IMR-90 (cell line): Measurements from ENCODE around the gene CCDC102A. TPM values are rescaled to one million over a fixed set of nuclear protein-coding genes. Genes with fewer than 3 reads are reported as not detected.

Experiments used
- ATAC-seq: fragments of 200-7000 bp; cut with Tn5 transposase; 2 replicates; pipeline ENCODE4 v1.9.1; 2020; ENCODE audit warnings: low read depth, mild to moderate bottlenecking, moderate library complexity
- BruUV-seq: library from RNA; stranded (reverse); fragments of 400-500 nt; replicated peaks from 2 replicates; lab custom pipeline; 2021; lab: Mats Ljungman, UMichigan
- CTCF ChIA-PET: fragments of 300-600 bp; formaldehyde crosslinking; extraction: SDS; loops from one replicate; lab custom pipeline; 2021; ENCODE audit warnings: antibody characterized with exemption; lab: Yijun Ruan, JAX
- POLR2A ChIA-PET: fragments of 300-600 bp; sonication (Branson Sonifier 250); formaldehyde crosslinking; loops from one replicate; lab custom pipeline; 2022; ENCODE audit warnings: antibody characterized with exemption; ENCODE audit not compliant: unreplicated experiment; lab: Charles Lee
- DNase-seq: peaks from one replicate; pipeline ENCODE4 v3.0.0; 2013
- H2AFZ ChIP-seq: replicated peaks from 2 replicates; pipeline ENCODE3; 2013; ENCODE audit warnings: low read length, mild to moderate bottlenecking; ENCODE audit not compliant: poor library complexity
- H2AK5ac ChIP-seq: 2 replicates; pipeline ENCODE4 v1.6.1; 2013; ENCODE audit warnings: low read depth, low read length, inconsistent platforms
- H2AK9ac ChIP-seq: replicated peaks from 2 replicates; pipeline ENCODE3; 2013; ENCODE audit warnings: mild to moderate bottlenecking, low read depth, low read length, moderate library complexity; ENCODE audit not compliant: poor library complexity
- H2BK120ac ChIP-seq: 2 replicates; pipeline ENCODE4 v1.6.1; 2013; ENCODE audit warnings: low read depth, low read length, inconsistent platforms
- H2BK15ac ChIP-seq: 3 replicates; pipeline ENCODE4 v1.6.1; 2013; ENCODE audit warnings: low read depth, low read length, inconsistent platforms
- H2BK20ac ChIP-seq: 2 replicates; pipeline ENCODE4 v1.6.1; 2013; ENCODE audit warnings: low read depth, mild to moderate bottlenecking, inconsistent platforms, low read length, moderate library complexity
- H2BK5ac ChIP-seq: 2 replicates; pipeline ENCODE4 v1.6.1; 2013; ENCODE audit warnings: mild to moderate bottlenecking, low read depth, low read length, inconsistent platforms; ENCODE audit not compliant: poor library complexity, severe bottlenecking
- H3K14ac ChIP-seq: replicated peaks from 2 replicates; pipeline ENCODE4 v1.6.1; 2013; ENCODE audit warnings: low read depth, low read length, inconsistent platforms
- H3K18ac ChIP-seq: 2 replicates; pipeline ENCODE4 v1.6.1; 2013; ENCODE audit warnings: low read depth, low read length, control low read depth
- H3K23ac ChIP-seq: 2 replicates; pipeline ENCODE4 v1.6.1; 2013; ENCODE audit warnings: low read depth, low read length, inconsistent platforms
- H3K27ac ChIP-seq: 2 replicates; pipeline ENCODE4 v1.5.1; 2013; ENCODE audit warnings: mild to moderate bottlenecking, control low read depth, low read length; ENCODE audit not compliant: insufficient read depth
- H3K27me3 ChIP-seq: 2 replicates; pipeline ENCODE4 v1.6.1; 2013; ENCODE audit warnings: low read length; ENCODE audit not compliant: control insufficient read depth, insufficient read depth
- H3K36me3 ChIP-seq: 2 replicates; pipeline ENCODE4 v1.6.1; 2013; ENCODE audit warnings: low read length, mixed read lengths; ENCODE audit not compliant: control insufficient read depth, insufficient read depth
- H3K4ac ChIP-seq: 2 replicates; pipeline ENCODE4 v1.6.1; 2013; ENCODE audit warnings: low read depth, low read length, inconsistent platforms
- H3K4me1 ChIP-seq: 2 replicates; pipeline ENCODE4 v1.6.1; 2013; ENCODE audit warnings: low read length, mixed read lengths; ENCODE audit not compliant: control insufficient read depth, insufficient read depth
- H3K4me2 ChIP-seq: 2 replicates; pipeline ENCODE4 v1.6.1; 2013; ENCODE audit warnings: low read depth, mild to moderate bottlenecking, control low read depth, low read length, moderate library complexity
- H3K4me3 ChIP-seq: 2 replicates; pipeline ENCODE4 v1.5.1; 2013; ENCODE audit warnings: low read depth, mild to moderate bottlenecking, control low read depth, low read length, moderate library complexity; ENCODE audit not compliant: insufficient read depth
- H3K56ac ChIP-seq: 2 replicates; pipeline ENCODE4 v1.6.1; 2013; ENCODE audit warnings: low read length, inconsistent platforms; ENCODE audit not compliant: insufficient read depth; ENCODE audit errors: extremely low read depth
- H3K79me1 ChIP-seq, 2 experiments: 2 replicates each; pipeline ENCODE4 v1.6.1; 2013; ENCODE audit warnings: low read length in 2 of 2, inconsistent platforms in 1 of 2, low read depth in 1 of 2
- H3K9ac ChIP-seq: 2 replicates; pipeline ENCODE4 v1.6.1; 2013; ENCODE audit warnings: low read depth, low read length, control low read depth
- H3K9me1 ChIP-seq: 2 replicates; pipeline ENCODE4 v1.6.1; 2013; ENCODE audit warnings: low read length, inconsistent platforms; ENCODE audit not compliant: insufficient read depth
- H3K9me3 ChIP-seq: 2 replicates; pipeline ENCODE4 v1.6.1; 2013; ENCODE audit warnings: low read length; ENCODE audit not compliant: control insufficient read depth, insufficient read depth
- H4K20me1 ChIP-seq: 2 replicates; pipeline ENCODE4 v1.6.1; 2013; ENCODE audit warnings: low read length, inconsistent platforms; ENCODE audit not compliant: insufficient read depth
- H4K5ac ChIP-seq: 2 replicates; pipeline ENCODE4 v1.6.1; 2013; ENCODE audit warnings: mild to moderate bottlenecking, low read depth, low read length, control low read depth
- H4K8ac ChIP-seq, 2 experiments: 2 replicates each; pipeline ENCODE4 v1.6.1; 2013; ENCODE audit warnings: low read depth in 2 of 2, low read length in 2 of 2, control low read depth in 1 of 2, inconsistent platforms in 1 of 2
- H4K91ac ChIP-seq: 2 replicates; pipeline ENCODE4 v1.6.1; 2013; ENCODE audit warnings: low read depth, low read length, inconsistent platforms; ENCODE audit not compliant: insufficient read depth
- CHD1 ChIP-seq: IDR thresholded peaks from 2 replicates; pipeline ENCODE4 v1.6.1; 2012; ENCODE audit warnings: low read depth, low read length, improper control_type of control experiment
- FOS ChIP-seq: fragments of 150-350 bp; IDR thresholded peaks from 2 replicates; pipeline ENCODE4 v1.6.1; 2016; ENCODE audit warnings: low read depth, low read length
- MXI1 ChIP-seq: IDR thresholded peaks from 2 replicates; pipeline ENCODE4 v1.6.1; 2012; ENCODE audit warnings: low read depth, mild to moderate bottlenecking, low read length, moderate library complexity, borderline replicate concordance
- NFE2L2 ChIP-seq: fragments of 150-350 bp; IDR thresholded peaks from 2 replicates; pipeline ENCODE4 v1.6.1; 2016; ENCODE audit warnings: low read depth, mild to moderate bottlenecking, low read length
- RAD21 ChIP-seq: IDR thresholded peaks from 2 replicates; pipeline ENCODE4 v1.6.1; 2012; ENCODE audit warnings: low read length, improper control_type of control experiment
- RCOR1 ChIP-seq: IDR thresholded peaks from 2 replicates; pipeline ENCODE4 v1.6.1; 2012; ENCODE audit warnings: mild to moderate bottlenecking, low read length, improper control_type of control experiment; ENCODE audit not compliant: insufficient replicate concordance
- RFX5 ChIP-seq: IDR thresholded peaks from 2 replicates; pipeline ENCODE4 v1.8.0; 2012; ENCODE audit warnings: low read depth, mild to moderate bottlenecking, low read length, moderate library complexity
- WGBS, 2 experiments: methylation state at CpG; one replicate each; pipeline versions ENCODE4 v1.1.5 to v1.1.7; 2013; ENCODE audit warnings: missing lambda C conversion rate in 2 of 2; ENCODE audit not compliant: insufficient read length in 1 of 2; ENCODE audit errors: extremely low coverage in 2 of 2; 5-methylcytosine and 5-hydroxymethylcytosine counted together
- dilution Hi-C: fragments of 300-500 bp; cut with HindIII; formaldehyde crosslinking; loops from one replicate; pipeline ENCODE4 v1.14.3; 2018; ENCODE audit warnings: low sequenced_read_pairs; ENCODE audit not compliant: unreplicated experiment
- in situ Hi-C: fragments of 300-500 bp; cut with MboI; formaldehyde crosslinking; loops from 3 replicates; pipeline ENCODE4 v1.14.3; 2019; ENCODE audit warnings: low sequenced_read_pairs, inconsistent platforms, mixed read lengths
- intact Hi-C: fragments of 100-400 bp; cut with micrococcal nuclease; formaldehyde crosslinking; loops from 2 replicates; pipeline ENCODE4 v1.10.0; 2022
- polyA plus RNA-seq, 3 experiments: library from polyadenylated mRNA; depleted of rRNA; stranded (reverse); fragments of >200 nt; gene quantifications; 2 replicates each; pipeline ENCODE4 v1.2.3, GENCODE V29; 2012; ENCODE audit warnings: low replicate concordance in 1 of 3
- total RNA-seq: library from RNA; depleted of rRNA; stranded (reverse); fragments of >200 nt; gene quantifications from 2 replicates; pipeline ENCODE4 v1.2.3, GENCODE V29; 2012
- TF ChIP-seq, protein P1 (sequence below): fragments of 150-350 bp; IDR thresholded peaks from 2 replicates; pipeline ENCODE4 v1.6.1; 2016; ENCODE audit warnings: low read depth, mild to moderate bottlenecking, low read length, moderate library complexity, borderline replicate concordance
- TF ChIP-seq, protein P2 (sequence below): fragments of 150-350 bp; IDR thresholded peaks from 2 replicates; pipeline ENCODE4 v1.6.1; 2017; ENCODE audit warnings: mild to moderate bottlenecking, antibody characterized with exemption, low read length, low read depth

CCDC102A gene
- total and polyA plus RNA-seq, 2 of the 4 experiments (the other 2 are of a cell fraction), result 5.4 to 8.5 TPM

DNA sequence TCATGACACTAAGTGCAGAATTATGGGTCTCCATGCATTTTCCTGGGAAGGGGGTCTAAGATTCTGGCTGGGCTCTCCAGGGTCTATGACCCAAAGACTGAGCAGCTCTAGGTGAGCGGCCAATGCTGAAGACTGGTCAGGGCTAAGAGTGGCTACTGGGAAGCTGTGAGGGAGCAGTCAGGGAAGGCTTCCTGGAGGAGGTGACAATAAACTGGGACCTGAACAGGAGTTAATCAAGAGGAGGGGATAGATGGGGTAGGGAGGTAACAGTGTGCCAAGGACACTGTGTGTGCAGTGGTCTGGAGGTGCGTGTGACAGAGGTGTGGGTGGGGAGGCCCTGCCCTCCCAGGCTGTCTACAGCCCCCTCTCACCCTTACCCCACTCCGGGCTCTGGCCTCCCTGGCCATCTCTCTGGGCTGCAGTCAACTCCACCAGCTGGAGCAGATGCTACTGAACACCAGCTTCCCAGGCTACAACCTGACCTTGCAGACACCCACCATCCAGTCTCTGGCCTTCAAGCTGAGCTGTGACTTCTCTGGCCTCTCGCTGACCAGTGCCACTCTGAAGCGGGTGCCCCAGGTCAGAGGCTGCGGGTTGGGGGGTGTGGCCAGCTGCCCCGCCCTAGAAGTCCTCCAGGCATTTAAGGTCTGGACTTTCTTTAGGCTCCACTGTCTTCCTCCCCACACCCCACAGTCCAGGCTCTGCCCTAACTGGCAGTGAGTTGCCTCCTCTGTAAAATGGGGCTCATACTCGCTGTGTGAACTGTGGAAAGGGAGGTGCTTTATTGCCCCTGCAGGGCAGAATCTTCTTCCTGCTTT is 26.5 kb upstream of the CCDC102A start:
- Histone ChIP-seq H2AFZ (no peak overlapping the region), H3K23ac (no peak overlapping the region), H3K4me3 (no peak overlapping the region), H4K91ac (no peak overlapping the region), H3K4me1 (peaks cover 3% of the 10 kb centered on the region; the same call in 1 of the 2 replicates), H4K8ac (no peak overlapping the region), H3K4ac (no peak overlapping the region), H2BK5ac (no peak overlapping the region), H2BK120ac (no peak overlapping the region), H3K27ac (no peak overlapping the region), H2BK20ac (no peak overlapping the region), H3K4me2 (no peak overlapping the region), H3K27me3 (peaks cover 34% of the 10 kb centered on the region), H3K14ac (no peak overlapping the region), H3K9ac (no peak overlapping the region), H2AK9ac (peak overlapping the region; percentile 15), H3K9me1 (no peaks in the 10 kb centered on the region; the same call in 1 of the 2 replicates), H4K5ac (no peak overlapping the region), H2BK15ac (no peak overlapping the region), H3K79me1 (no peaks in the 10 kb centered on the region), H2AK5ac (no peak overlapping the region), H3K18ac (no peak overlapping the region), H3K36me3 (no peaks in the 10 kb centered on the region), H4K20me1 (no peaks in the 10 kb centered on the region), H3K9me3 (peaks cover 23% of the 10 kb centered on the region), H3K56ac (no peak overlapping the region)
- ChIA-PET POLR2A (no interaction called here), CTCF (no interaction called here)
- intact Hi-C loops, result no loop called here
- no peak for TF ChIP-seq MXI1
- TF ChIP-seq RCOR1, result no peak
- TF ChIP-seq FOS, result no peak
- TF ChIP-seq RFX5, result no peak
- TF ChIP-seq, protein P1, sequence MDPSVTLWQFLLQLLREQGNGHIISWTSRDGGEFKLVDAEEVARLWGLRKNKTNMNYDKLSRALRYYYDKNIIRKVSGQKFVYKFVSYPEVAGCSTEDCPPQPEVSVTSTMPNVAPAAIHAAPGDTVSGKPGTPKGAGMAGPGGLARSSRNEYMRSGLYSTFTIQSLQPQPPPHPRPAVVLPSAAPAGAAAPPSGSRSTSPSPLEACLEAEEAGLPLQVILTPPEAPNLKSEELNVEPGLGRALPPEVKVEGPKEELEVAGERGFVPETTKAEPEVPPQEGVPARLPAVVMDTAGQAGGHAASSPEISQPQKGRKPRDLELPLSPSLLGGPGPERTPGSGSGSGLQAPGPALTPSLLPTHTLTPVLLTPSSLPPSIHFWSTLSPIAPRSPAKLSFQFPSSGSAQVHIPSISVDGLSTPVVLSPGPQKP, result no peak
- no peak for TF ChIP-seq RAD21
- TF ChIP-seq CHD1, result no peak
- TF ChIP-seq, protein P2, sequence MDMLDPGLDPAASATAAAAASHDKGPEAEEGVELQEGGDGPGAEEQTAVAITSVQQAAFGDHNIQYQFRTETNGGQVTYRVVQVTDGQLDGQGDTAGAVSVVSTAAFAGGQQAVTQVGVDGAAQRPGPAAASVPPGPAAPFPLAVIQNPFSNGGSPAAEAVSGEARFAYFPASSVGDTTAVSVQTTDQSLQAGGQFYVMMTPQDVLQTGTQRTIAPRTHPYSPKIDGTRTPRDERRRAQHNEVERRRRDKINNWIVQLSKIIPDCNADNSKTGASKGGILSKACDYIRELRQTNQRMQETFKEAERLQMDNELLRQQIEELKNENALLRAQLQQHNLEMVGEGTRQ, result no peak
- no peak for TF ChIP-seq NFE2L2
- in situ Hi-C loops, result loop anchor here (10.0 kb wide), 1 partner anchor 442 kb away; the partner anchor contains the start of genes USB1 and ZNF319
- 60% methylated on average over 4 of the region's 8 CpGs; no CpG with 5 or more reads in 1 of the 2 experiments for WGBS, 2 experiments
- dilution Hi-C loops, result no loop called here
- DNase-seq (no peak), ATAC-seq (no peak)
- no TSS peak for BruUV-seq
